Fibroblast of lung (primary cell): ENCODE data around the gene FHOD3. TPM values are rescaled to one million over a fixed set of nuclear protein-coding genes. Genes with fewer than 3 reads are reported as not detected.
"Not testable (repeated sequence)": the region's sequence is repeated elsewhere in the genome, so short reads cannot be mapped to it uniquely, and the experiment has no call there.

ENCODE experiments used
- DNase-seq, 2 donors: peaks; one replicate each; pipeline versions ENCODE4 v3.0.0 to v3.0.0-alpha.2; 2010; ENCODE audit warnings: low read depth in 2 of 2
- H2AFZ ChIP-seq: 2 replicates; pipeline ENCODE4 v1.5.1; 2012; ENCODE audit warnings: low read length, control low read depth, inconsistent platforms
- H3K27ac ChIP-seq: 2 replicates; pipeline ENCODE4 v1.5.1; 2011; ENCODE audit warnings: low read length, control low read depth; ENCODE audit not compliant: insufficient read depth
- H3K27me3 ChIP-seq: 2 replicates; pipeline ENCODE4 v1.5.1; 2011; ENCODE audit warnings: mild to moderate bottlenecking, low read length; ENCODE audit not compliant: control insufficient read depth, insufficient read depth
- H3K36me3 ChIP-seq: 2 replicates; pipeline ENCODE4 v1.5.1; 2011; ENCODE audit warnings: low read length; ENCODE audit not compliant: control insufficient read depth, insufficient read depth
- H3K4me1 ChIP-seq: 2 replicates; pipeline ENCODE4 v1.5.1; 2011; ENCODE audit warnings: low read length; ENCODE audit not compliant: control insufficient read depth, insufficient read depth; ENCODE audit errors: extremely low read depth
- H3K4me2 ChIP-seq: 2 replicates; pipeline ENCODE4 v1.5.1; 2011; ENCODE audit warnings: low read length, control low read depth; ENCODE audit not compliant: insufficient read depth; ENCODE audit errors: extremely low read depth
- H3K4me3 ChIP-seq, 4 experiments: fragments of 200-600 bp in 1 of 4; sonication (generic) in 1 of 4; replicated peaks in 1 of 4; 2 replicates each; pipeline ENCODE4 v1.5.1; 2011 to 2016; ENCODE audit warnings: low read length in 4 of 4, low read depth in 3 of 4, mild to moderate bottlenecking in 3 of 4, control low read depth in 2 of 4, inconsistent platforms in 1 of 4, mixed read lengths in 1 of 4; ENCODE audit not compliant: insufficient read depth in 1 of 4; ENCODE audit errors: control extremely low read depth in 1 of 4
- H3K79me2 ChIP-seq: 2 replicates; pipeline ENCODE4 v1.5.1; 2012; ENCODE audit warnings: mild to moderate bottlenecking, low read length, inconsistent platforms; ENCODE audit not compliant: control insufficient read depth, insufficient read depth
- H3K9ac ChIP-seq: 2 replicates; pipeline ENCODE4 v1.5.1; 2011; ENCODE audit warnings: mild to moderate bottlenecking, low read length, control low read depth; ENCODE audit not compliant: insufficient read depth
- H3K9me3 ChIP-seq: 2 replicates; pipeline ENCODE4 v1.5.1; 2012; ENCODE audit warnings: low read depth, low read length; ENCODE audit not compliant: control insufficient read depth, insufficient read depth
- H4K20me1 ChIP-seq: 2 replicates; pipeline ENCODE4 v1.5.1; 2011; ENCODE audit warnings: low read length; ENCODE audit not compliant: control insufficient read depth, insufficient read depth; ENCODE audit errors: extremely low read depth
- EZH2 ChIP-seq: IDR thresholded peaks from 2 replicates; pipeline ENCODE4 v1.5.1; 2012; ENCODE audit warnings: low read length, control low read depth, mild to moderate bottlenecking; ENCODE audit errors: missing control alignments
- polyA plus RNA-seq, 2 donors: library from polyadenylated mRNA; depleted of rRNA in 1 of 2; stranded (reverse) in 1 of 2; unstranded in 1 of 2; fragments of >200 nt; gene quantifications; 2 replicates each; pipeline ENCODE4 v1.2.1, GENCODE V29; 2011 to 2012; ENCODE audit warnings: missing spikeins in 1 of 2
- total RNA-seq: library from RNA; depleted of rRNA; stranded (reverse); fragments of >200 nt; gene quantifications from 2 replicates; pipeline ENCODE4 v1.2.1, GENCODE V29; 2014
- TF ChIP-seq, protein P1 (sequence below), 2 donors: IDR thresholded peaks in 1 of 2; conservative IDR thresholded peaks in 1 of 2; 1 replicate in 1 of 2; 2 replicates in 1 of 2; pipeline ENCODE4 v1.5.1; 2011 to 2012; ENCODE audit warnings: low read length in 2 of 2, control low read depth in 1 of 2, inconsistent platforms in 1 of 2, low read depth in 1 of 2, mild to moderate bottlenecking in 1 of 2

The FHOD3 gene
- total and polyA plus RNA-seq, 2 donors (not counting 1 experiment from before 2014, with no cell fraction given), result 16.1 to 28.2 TPM

DNA sequence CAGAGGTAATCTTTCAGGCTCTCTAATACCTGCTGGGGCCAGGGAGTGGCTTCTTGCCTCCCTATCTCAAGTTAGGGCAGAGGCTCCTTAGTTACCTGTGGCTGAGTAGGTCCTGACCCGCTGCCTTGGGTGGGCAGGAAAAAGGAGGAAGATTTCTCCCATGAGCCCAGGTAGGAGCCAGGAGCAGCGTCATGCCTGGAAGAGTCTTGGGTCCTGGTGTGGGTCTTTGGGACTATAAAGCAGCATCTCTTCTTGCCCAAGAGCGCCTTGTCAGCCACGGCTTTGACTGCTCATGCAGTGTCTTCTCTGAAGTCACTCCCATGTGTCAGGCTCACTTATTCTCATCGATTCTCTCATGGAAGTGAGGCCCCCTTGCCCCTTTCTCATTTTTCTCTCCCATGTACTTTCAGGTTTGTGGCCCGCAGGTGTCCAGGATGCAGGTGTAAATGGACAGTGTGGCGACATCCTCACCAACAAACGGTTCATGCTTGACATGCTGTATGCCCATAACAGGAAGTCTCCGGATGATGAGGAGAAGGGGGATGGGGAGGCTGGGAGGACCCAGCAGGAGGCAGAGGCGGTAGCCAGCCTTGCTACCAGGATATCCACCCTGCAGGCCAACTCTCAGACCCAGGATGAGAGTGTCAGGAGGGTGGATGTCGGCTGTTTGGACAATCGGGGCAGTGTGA lies 420.1 kb downstream of the FHOD3 start:
- TF ChIP-seq, protein P1, sequence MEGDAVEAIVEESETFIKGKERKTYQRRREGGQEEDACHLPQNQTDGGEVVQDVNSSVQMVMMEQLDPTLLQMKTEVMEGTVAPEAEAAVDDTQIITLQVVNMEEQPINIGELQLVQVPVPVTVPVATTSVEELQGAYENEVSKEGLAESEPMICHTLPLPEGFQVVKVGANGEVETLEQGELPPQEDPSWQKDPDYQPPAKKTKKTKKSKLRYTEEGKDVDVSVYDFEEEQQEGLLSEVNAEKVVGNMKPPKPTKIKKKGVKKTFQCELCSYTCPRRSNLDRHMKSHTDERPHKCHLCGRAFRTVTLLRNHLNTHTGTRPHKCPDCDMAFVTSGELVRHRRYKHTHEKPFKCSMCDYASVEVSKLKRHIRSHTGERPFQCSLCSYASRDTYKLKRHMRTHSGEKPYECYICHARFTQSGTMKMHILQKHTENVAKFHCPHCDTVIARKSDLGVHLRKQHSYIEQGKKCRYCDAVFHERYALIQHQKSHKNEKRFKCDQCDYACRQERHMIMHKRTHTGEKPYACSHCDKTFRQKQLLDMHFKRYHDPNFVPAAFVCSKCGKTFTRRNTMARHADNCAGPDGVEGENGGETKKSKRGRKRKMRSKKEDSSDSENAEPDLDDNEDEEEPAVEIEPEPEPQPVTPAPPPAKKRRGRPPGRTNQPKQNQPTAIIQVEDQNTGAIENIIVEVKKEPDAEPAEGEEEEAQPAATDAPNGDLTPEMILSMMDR (conservative IDR thresholded peaks at IDR 0.05 in 1 of 2, IDR thresholded peaks at IDR 0.05 in 1 of 2; ENCODE audit: low read depth in 1 of 2, low read length in 2 of 2), result no peak
- no peak for TF ChIP-seq EZH2
- H3K36me3 ChIP-seq, result no peaks in the 10 kb centered on the region
- H3K9me3 ChIP-seq, result no peaks in the 10 kb centered on the region
- no peak overlapping the region for H2AFZ ChIP-seq
- H4K20me1 ChIP-seq, result no peaks in the 10 kb centered on the region
- no peak overlapping the region for H3K9ac ChIP-seq
- no peak for DNase-seq
- no peaks in the 10 kb centered on the region for H3K27me3 ChIP-seq
- H3K27ac ChIP-seq, result no peak overlapping the region
- H3K4me1 ChIP-seq, result no peaks in the 10 kb centered on the region
- H3K79me2 ChIP-seq, result no peaks in the 10 kb centered on the region
- H3K4me3 ChIP-seq, result no peak overlapping the region
- no peak overlapping the region for H3K4me2 ChIP-seq

DNA sequence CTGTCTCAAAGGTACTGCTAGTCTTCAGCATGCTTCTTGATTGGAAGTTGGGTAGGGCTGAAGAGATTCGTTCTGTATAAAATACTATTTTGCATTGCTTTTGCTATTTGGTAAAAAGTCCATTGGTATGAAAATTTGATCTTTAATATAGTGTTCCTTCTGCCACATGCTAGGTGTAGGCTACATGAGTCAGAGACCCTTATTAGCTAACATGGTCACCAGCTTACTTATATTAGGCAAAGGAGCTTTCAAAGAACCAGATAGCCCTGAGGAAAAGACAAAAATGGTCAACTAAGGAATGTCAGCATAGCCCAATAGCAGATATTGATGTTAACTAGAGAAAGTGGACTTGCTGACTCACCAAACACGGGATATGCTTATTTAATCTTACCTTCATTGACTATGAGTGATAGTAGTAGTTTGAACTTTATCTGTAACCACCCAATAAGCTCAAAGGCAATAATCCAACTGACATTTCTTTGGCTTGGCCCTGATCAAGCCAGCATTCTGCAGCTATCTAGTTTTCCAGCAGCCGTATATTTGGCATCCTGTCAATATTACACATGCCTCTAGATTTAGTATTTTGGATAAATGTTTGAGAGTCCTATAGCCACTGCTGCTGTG lies 421.3 kb downstream of the FHOD3 start:
- TF ChIP-seq, protein P1 (conservative IDR thresholded peaks at IDR 0.05 in 1 of 2, IDR thresholded peaks at IDR 0.05 in 1 of 2; ENCODE audit: low read depth in 1 of 2, low read length in 2 of 2), result no peak
- TF ChIP-seq EZH2, result no peak
- H3K4me1 ChIP-seq, result no peaks in the 10 kb centered on the region
- peak in 1 of 2 donors; percentile 91 for DNase-seq
- no peaks in the 10 kb centered on the region for H3K79me2 ChIP-seq
- H3K4me2 ChIP-seq, result no peak overlapping the region
- no peak overlapping the region for H3K9ac ChIP-seq
- no peaks in the 10 kb centered on the region for H4K20me1 ChIP-seq
- H3K4me3 ChIP-seq, result no peak overlapping the region
- H3K9me3 ChIP-seq, result no peaks in the 10 kb centered on the region
- H3K36me3 ChIP-seq, result no peaks in the 10 kb centered on the region
- no peak overlapping the region for H2AFZ ChIP-seq
- H3K27ac ChIP-seq, result no peak overlapping the region
- no peaks in the 10 kb centered on the region for H3K27me3 ChIP-seq

DNA sequence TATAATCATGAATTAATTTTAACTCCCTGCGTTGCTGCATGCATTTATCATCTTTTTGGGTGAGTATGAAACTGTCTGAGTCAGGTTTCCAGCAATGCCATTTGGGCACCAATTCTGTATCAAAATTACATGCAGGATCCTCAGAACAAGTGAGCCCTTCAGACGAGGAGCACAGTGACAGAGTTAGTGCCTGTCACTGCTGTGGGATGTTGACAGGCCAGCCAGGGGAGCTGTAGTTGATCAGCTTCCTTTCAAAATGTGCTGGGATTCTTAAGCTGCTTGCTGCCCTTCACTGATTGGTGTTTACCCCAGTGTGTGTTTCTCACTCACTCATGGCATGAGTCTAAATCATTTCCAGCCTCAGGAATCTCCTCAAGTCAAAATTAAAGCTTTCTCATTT lies 422.1 kb downstream of the FHOD3 start:
- no peaks in the 10 kb centered on the region for H3K79me2 ChIP-seq
- no peak overlapping the region for H2AFZ ChIP-seq
- H3K4me2 ChIP-seq, result no peak overlapping the region
- no peaks in the 10 kb centered on the region for H3K36me3 ChIP-seq
- H3K9ac ChIP-seq, result no peak overlapping the region
- no peaks in the 10 kb centered on the region for H3K4me1 ChIP-seq
- H3K9me3 ChIP-seq, result no peaks in the 10 kb centered on the region
- H3K4me3 ChIP-seq, result no peak overlapping the region
- DNase-seq, result no peak
- H3K27me3 ChIP-seq, result no peaks in the 10 kb centered on the region
- H4K20me1 ChIP-seq, result no peaks in the 10 kb centered on the region
- H3K27ac ChIP-seq, result no peak overlapping the region
- TF ChIP-seq, protein P1 (conservative IDR thresholded peaks at IDR 0.05 in 1 of 2, IDR thresholded peaks at IDR 0.05 in 1 of 2; ENCODE audit: low read depth in 1 of 2, low read length in 2 of 2), result no peak
- no peak for TF ChIP-seq EZH2

DNA sequence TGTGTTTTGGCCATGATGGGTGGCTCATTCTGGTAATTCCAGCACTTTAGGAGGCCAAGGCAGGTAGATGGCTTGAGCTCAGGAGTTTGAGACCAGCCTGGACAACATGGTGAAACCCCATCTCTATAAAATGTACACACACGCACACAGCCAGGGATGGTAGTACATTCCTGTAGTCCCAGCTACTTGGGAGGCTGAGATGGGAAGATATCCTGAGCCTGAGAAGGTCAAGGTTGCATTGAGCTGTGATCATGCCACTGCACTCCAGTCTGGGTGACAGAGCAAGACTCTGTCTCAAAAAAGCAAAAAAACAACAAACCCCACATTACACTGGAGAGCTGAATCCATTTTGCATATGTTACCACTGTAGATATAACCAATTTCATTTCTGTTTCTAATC lies 423.8 kb downstream of the FHOD3 start:
- not testable (repeated sequence) for H3K27me3 ChIP-seq, H4K20me1 ChIP-seq, H3K4me3 ChIP-seq, H3K4me2 ChIP-seq, DNase-seq, H3K36me3 ChIP-seq, H3K27ac ChIP-seq, H3K4me1 ChIP-seq, H3K79me2 ChIP-seq, H2AFZ ChIP-seq, H3K9me3 ChIP-seq, H3K9ac ChIP-seq
